IMR-90 (cell line): ENCODE data around the gene PSMC4. TPM values are rescaled to one million over a fixed set of nuclear protein-coding genes. Genes with fewer than 3 reads are reported as not detected.

ENCODE experiments used
- ATAC-seq: fragments of 200-7000 bp; cut with Tn5 transposase; 2 replicates; pipeline ENCODE4 v1.9.1; 2020; ENCODE audit warnings: low read depth, mild to moderate bottlenecking, moderate library complexity
- BruUV-seq: library from RNA; stranded (reverse); fragments of 400-500 nt; replicated peaks from 2 replicates; lab custom pipeline; 2021; lab: Mats Ljungman, UMichigan
- CTCF ChIA-PET: fragments of 300-600 bp; formaldehyde crosslinking; extraction: SDS; loops from one replicate; lab custom pipeline; 2021; ENCODE audit warnings: antibody characterized with exemption; lab: Yijun Ruan, JAX
- POLR2A ChIA-PET: fragments of 300-600 bp; sonication (Branson Sonifier 250); formaldehyde crosslinking; loops from one replicate; lab custom pipeline; 2022; ENCODE audit warnings: antibody characterized with exemption; ENCODE audit not compliant: unreplicated experiment; lab: Charles Lee
- DNase-seq: peaks from one replicate; pipeline ENCODE4 v3.0.0; 2013
- H2AFZ ChIP-seq: replicated peaks from 2 replicates; pipeline ENCODE3; 2013; ENCODE audit warnings: low read length, mild to moderate bottlenecking; ENCODE audit not compliant: poor library complexity
- H2AK5ac ChIP-seq: 2 replicates; pipeline ENCODE4 v1.6.1; 2013; ENCODE audit warnings: low read depth, low read length, inconsistent platforms
- H2AK9ac ChIP-seq: replicated peaks from 2 replicates; pipeline ENCODE3; 2013; ENCODE audit warnings: mild to moderate bottlenecking, low read depth, low read length, moderate library complexity; ENCODE audit not compliant: poor library complexity
- H2BK120ac ChIP-seq: 2 replicates; pipeline ENCODE4 v1.6.1; 2013; ENCODE audit warnings: low read depth, low read length, inconsistent platforms
- H2BK15ac ChIP-seq: 3 replicates; pipeline ENCODE4 v1.6.1; 2013; ENCODE audit warnings: low read depth, low read length, inconsistent platforms
- H2BK20ac ChIP-seq: 2 replicates; pipeline ENCODE4 v1.6.1; 2013; ENCODE audit warnings: low read depth, mild to moderate bottlenecking, inconsistent platforms, low read length, moderate library complexity
- H2BK5ac ChIP-seq: 2 replicates; pipeline ENCODE4 v1.6.1; 2013; ENCODE audit warnings: mild to moderate bottlenecking, low read depth, low read length, inconsistent platforms; ENCODE audit not compliant: poor library complexity, severe bottlenecking
- H3K14ac ChIP-seq: replicated peaks from 2 replicates; pipeline ENCODE4 v1.6.1; 2013; ENCODE audit warnings: low read depth, low read length, inconsistent platforms
- H3K18ac ChIP-seq: 2 replicates; pipeline ENCODE4 v1.6.1; 2013; ENCODE audit warnings: low read depth, low read length, control low read depth
- H3K23ac ChIP-seq: 2 replicates; pipeline ENCODE4 v1.6.1; 2013; ENCODE audit warnings: low read depth, low read length, inconsistent platforms
- H3K27ac ChIP-seq: 2 replicates; pipeline ENCODE4 v1.5.1; 2013; ENCODE audit warnings: mild to moderate bottlenecking, control low read depth, low read length; ENCODE audit not compliant: insufficient read depth
- H3K27me3 ChIP-seq: 2 replicates; pipeline ENCODE4 v1.6.1; 2013; ENCODE audit warnings: low read length; ENCODE audit not compliant: control insufficient read depth, insufficient read depth
- H3K36me3 ChIP-seq: 2 replicates; pipeline ENCODE4 v1.6.1; 2013; ENCODE audit warnings: low read length, mixed read lengths; ENCODE audit not compliant: control insufficient read depth, insufficient read depth
- H3K4ac ChIP-seq: 2 replicates; pipeline ENCODE4 v1.6.1; 2013; ENCODE audit warnings: low read depth, low read length, inconsistent platforms
- H3K4me1 ChIP-seq: 2 replicates; pipeline ENCODE4 v1.6.1; 2013; ENCODE audit warnings: low read length, mixed read lengths; ENCODE audit not compliant: control insufficient read depth, insufficient read depth
- H3K4me2 ChIP-seq: 2 replicates; pipeline ENCODE4 v1.6.1; 2013; ENCODE audit warnings: low read depth, mild to moderate bottlenecking, control low read depth, low read length, moderate library complexity
- H3K4me3 ChIP-seq: 2 replicates; pipeline ENCODE4 v1.5.1; 2013; ENCODE audit warnings: low read depth, mild to moderate bottlenecking, control low read depth, low read length, moderate library complexity; ENCODE audit not compliant: insufficient read depth
- H3K56ac ChIP-seq: 2 replicates; pipeline ENCODE4 v1.6.1; 2013; ENCODE audit warnings: low read length, inconsistent platforms; ENCODE audit not compliant: insufficient read depth; ENCODE audit errors: extremely low read depth
- H3K79me1 ChIP-seq, 2 experiments: 2 replicates each; pipeline ENCODE4 v1.6.1; 2013; ENCODE audit warnings: low read length in 2 of 2, inconsistent platforms in 1 of 2, low read depth in 1 of 2
- H3K9ac ChIP-seq: 2 replicates; pipeline ENCODE4 v1.6.1; 2013; ENCODE audit warnings: low read depth, low read length, control low read depth
- H3K9me1 ChIP-seq: 2 replicates; pipeline ENCODE4 v1.6.1; 2013; ENCODE audit warnings: low read length, inconsistent platforms; ENCODE audit not compliant: insufficient read depth
- H3K9me3 ChIP-seq: 2 replicates; pipeline ENCODE4 v1.6.1; 2013; ENCODE audit warnings: low read length; ENCODE audit not compliant: control insufficient read depth, insufficient read depth
- H4K20me1 ChIP-seq: 2 replicates; pipeline ENCODE4 v1.6.1; 2013; ENCODE audit warnings: low read length, inconsistent platforms; ENCODE audit not compliant: insufficient read depth
- H4K5ac ChIP-seq: 2 replicates; pipeline ENCODE4 v1.6.1; 2013; ENCODE audit warnings: mild to moderate bottlenecking, low read depth, low read length, control low read depth
- H4K8ac ChIP-seq, 2 experiments: 2 replicates each; pipeline ENCODE4 v1.6.1; 2013; ENCODE audit warnings: low read depth in 2 of 2, low read length in 2 of 2, control low read depth in 1 of 2, inconsistent platforms in 1 of 2
- H4K91ac ChIP-seq: 2 replicates; pipeline ENCODE4 v1.6.1; 2013; ENCODE audit warnings: low read depth, low read length, inconsistent platforms; ENCODE audit not compliant: insufficient read depth
- BHLHE40 ChIP-seq: fragments of 150-350 bp; IDR thresholded peaks from 2 replicates; pipeline ENCODE4 v1.6.1; 2016; ENCODE audit warnings: mild to moderate bottlenecking, low read depth, low read length
- CHD1 ChIP-seq: IDR thresholded peaks from 2 replicates; pipeline ENCODE4 v1.6.1; 2012; ENCODE audit warnings: low read depth, low read length, improper control_type of control experiment
- ELK1 ChIP-seq: fragments of 150-350 bp; IDR thresholded peaks from 2 replicates; pipeline ENCODE4 v1.6.1; 2016; ENCODE audit warnings: low read depth, mild to moderate bottlenecking, low read length, moderate library complexity, borderline replicate concordance
- MAZ ChIP-seq: IDR thresholded peaks from 2 replicates; pipeline ENCODE4 v1.6.1; 2012; ENCODE audit warnings: low read depth, mild to moderate bottlenecking, low read length, improper control_type of control experiment, moderate library complexity, borderline replicate concordance
- MXI1 ChIP-seq: IDR thresholded peaks from 2 replicates; pipeline ENCODE4 v1.6.1; 2012; ENCODE audit warnings: low read depth, mild to moderate bottlenecking, low read length, moderate library complexity, borderline replicate concordance
- RAD21 ChIP-seq: IDR thresholded peaks from 2 replicates; pipeline ENCODE4 v1.6.1; 2012; ENCODE audit warnings: low read length, improper control_type of control experiment
- RCOR1 ChIP-seq: IDR thresholded peaks from 2 replicates; pipeline ENCODE4 v1.6.1; 2012; ENCODE audit warnings: mild to moderate bottlenecking, low read length, improper control_type of control experiment; ENCODE audit not compliant: insufficient replicate concordance
- WGBS, 2 experiments: methylation state at CpG; one replicate each; pipeline versions ENCODE4 v1.1.5 to v1.1.7; 2013; ENCODE audit warnings: missing lambda C conversion rate in 2 of 2; ENCODE audit not compliant: insufficient read length in 1 of 2; ENCODE audit errors: extremely low coverage in 2 of 2; 5-methylcytosine and 5-hydroxymethylcytosine counted together
- dilution Hi-C: fragments of 300-500 bp; cut with HindIII; formaldehyde crosslinking; loops from one replicate; pipeline ENCODE4 v1.14.3; 2018; ENCODE audit warnings: low sequenced_read_pairs; ENCODE audit not compliant: unreplicated experiment
- in situ Hi-C: fragments of 300-500 bp; cut with MboI; formaldehyde crosslinking; loops from 3 replicates; pipeline ENCODE4 v1.14.3; 2019; ENCODE audit warnings: low sequenced_read_pairs, inconsistent platforms, mixed read lengths
- intact Hi-C: fragments of 100-400 bp; cut with micrococcal nuclease; formaldehyde crosslinking; loops from 2 replicates; pipeline ENCODE4 v1.10.0; 2022
- polyA plus RNA-seq, 3 experiments: library from polyadenylated mRNA; depleted of rRNA; stranded (reverse); fragments of >200 nt; gene quantifications; 2 replicates each; pipeline ENCODE4 v1.2.3, GENCODE V29; 2012; ENCODE audit warnings: low replicate concordance in 1 of 3
- total RNA-seq: library from RNA; depleted of rRNA; stranded (reverse); fragments of >200 nt; gene quantifications from 2 replicates; pipeline ENCODE4 v1.2.3, GENCODE V29; 2012

The PSMC4 gene
- total and polyA plus RNA-seq, 2 of the 4 experiments (the other 2 are of a cell fraction): 148 to 216 TPM

GRCh38 chr19:39970675-39971379, at the start of gene PSMC4 (continued):
- TF ChIP-seq ELK1: no peak
- TF ChIP-seq RAD21: peak; percentile 71
- TF ChIP-seq BHLHE40: peak; percentile 34; the same call in 1 of the 2 replicates
- TF ChIP-seq MXI1: peak; percentile 94; the same call in 1 of the 2 replicates

GRCh38 chr19:39923862-39924261, 47.1 kb upstream of the PSMC4 start:
- no peak overlapping the region for H2BK5ac ChIP-seq
- POLR2A ChIA-PET: no interaction called here
- H3K14ac ChIP-seq: no peak overlapping the region
- no peak overlapping the region for H2AK9ac ChIP-seq
- in situ Hi-C loops: no loop called here
- H3K18ac ChIP-seq: no peak overlapping the region
- CTCF ChIA-PET: interaction anchor here (0.6 kb wide), 1 partner anchor 21 kb away, joined by 3 read pairs; no protein-coding TSS in a partner anchor
- no peak overlapping the region for H3K56ac ChIP-seq
- H3K4me1 ChIP-seq: no peaks in the 10 kb centered on the region
- dilution Hi-C loops: no loop called here
- H2AK5ac ChIP-seq: no peak overlapping the region
- H3K23ac ChIP-seq: no peak overlapping the region
- H3K27ac ChIP-seq: no peak overlapping the region
- ATAC-seq: no peak
- peak overlapping the region; percentile 32 for H2AFZ ChIP-seq
- no peaks in the 10 kb centered on the region for H3K36me3 ChIP-seq
- H4K8ac ChIP-seq: no peak overlapping the region
- H3K9me1 ChIP-seq: no peaks in the 10 kb centered on the region
- H3K4ac ChIP-seq: no peak overlapping the region
- no peak overlapping the region for H4K5ac ChIP-seq
- no peaks in the 10 kb centered on the region for H3K27me3 ChIP-seq
- H3K79me1 ChIP-seq: no peaks in the 10 kb centered on the region
- no peak overlapping the region for H4K91ac ChIP-seq
- no peak overlapping the region for H3K9ac ChIP-seq
- intact Hi-C loops: no loop called here
- H4K20me1 ChIP-seq: no peaks in the 10 kb centered on the region
- H3K9me3 ChIP-seq: no peaks in the 10 kb centered on the region
- no CpG with 5 or more reads among the region's 4 CpGs for WGBS, 2 experiments
- no peak overlapping the region for H2BK120ac ChIP-seq
- no TSS peak for BruUV-seq
- no peak overlapping the region for H2BK20ac ChIP-seq
- no peak overlapping the region for H3K4me3 ChIP-seq
- DNase-seq: no peak
- H2BK15ac ChIP-seq: no peak overlapping the region
- H3K4me2 ChIP-seq: no peak overlapping the region
- TF ChIP-seq CHD1 (no peak), ELK1 (no peak), RCOR1 (no peak), MAZ (no peak)
